ENCODE results near the gene ARHGAP15.

Gene ARHGAP15

GRCh38 chr2:143601828-143602227, 472.6 kb downstream of the ARHGAP15 start:
- no peak for TF ChIP-seq CTCF (IDR thresholded peaks at IDR 0.05; ENCODE audit: insufficient read depth, missing control alignments)
- no peak for DNase-seq (ENCODE audit: insufficient read length, low spot score)
- no peak for FAIRE-seq

- TF ChIP-seq CTCF (IDR thresholded peaks at IDR 0.05; ENCODE audit: insufficient read depth, missing control alignments), result no peak
- FAIRE-seq (no peak), DNase-seq (ENCODE audit: insufficient read length, low spot score) (no peak)
Observed at GRCh38 chr2:143603035-143603655, 473.9 kb downstream of the ARHGAP15 start.

DNA sequence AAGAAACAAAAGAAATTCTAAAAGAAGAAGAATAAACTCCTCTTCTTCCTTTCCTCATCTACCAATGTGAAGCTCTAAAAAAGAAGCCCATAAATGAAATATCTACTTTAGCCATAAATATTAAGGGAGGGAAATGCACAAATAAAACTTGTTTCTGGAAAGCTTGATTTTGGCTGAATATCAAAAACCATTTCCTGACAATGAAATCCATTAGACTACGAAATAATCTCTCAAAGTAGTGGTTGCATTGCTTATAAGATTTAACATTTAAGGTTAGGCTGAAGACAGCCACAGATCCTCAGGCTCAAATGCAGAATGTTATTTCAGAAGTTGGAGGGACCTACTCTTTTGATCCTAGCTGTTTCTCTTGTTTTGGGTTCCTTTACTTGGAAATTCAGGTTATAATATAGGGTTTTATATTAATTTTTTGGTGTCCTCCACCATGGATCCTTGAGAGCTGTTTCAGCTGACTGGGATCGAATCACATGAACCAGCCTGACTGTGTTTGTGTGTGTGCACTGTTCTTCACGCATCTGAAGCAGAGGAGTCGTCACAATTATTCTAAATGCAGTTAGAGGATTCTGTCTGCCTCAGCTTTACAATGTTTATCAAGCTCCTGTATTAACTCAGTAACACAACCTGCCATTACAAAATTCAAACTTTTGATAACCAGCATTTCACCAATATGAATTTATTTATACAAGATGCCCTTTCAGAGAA, 474.8 kb downstream of the ARHGAP15 start:
- FAIRE-seq (no peak), DNase-seq (ENCODE audit: insufficient read length, low spot score) (no peak)
- TF ChIP-seq CTCF (IDR thresholded peaks at IDR 0.05; ENCODE audit: insufficient read depth, missing control alignments), result no peak

GRCh38 chr2:143604566-143604959, 475.3 kb downstream of the ARHGAP15 start:
- FAIRE-seq (no peak), DNase-seq (ENCODE audit: insufficient read length, low spot score) (no peak)
- no peak for TF ChIP-seq CTCF (IDR thresholded peaks at IDR 0.05; ENCODE audit: insufficient read depth, missing control alignments)

- FAIRE-seq (no peak), DNase-seq (ENCODE audit: insufficient read length, low spot score) (no peak)
- TF ChIP-seq CTCF (IDR thresholded peaks at IDR 0.05; ENCODE audit: insufficient read depth, missing control alignments), result no peak
Observed at GRCh38 chr2:143607231-143608062, 478.2 kb downstream of the ARHGAP15 start.

- FAIRE-seq (no peak), DNase-seq (ENCODE audit: insufficient read length, low spot score) (no peak)
- TF ChIP-seq CTCF (IDR thresholded peaks at IDR 0.05; ENCODE audit: insufficient read depth, missing control alignments), result no peak
Observed at GRCh38 chr2:143608063-143608423, 478.8 kb downstream of the ARHGAP15 start.
